ENCODE measurements around the gene NDUFV3.
"Not testable (repeated sequence)": the region's sequence is repeated elsewhere in the genome, so short reads cannot be mapped to it uniquely, and the experiment has no call there.

NDUFV3 gene

GRCh38 chr21:42857216-42857615 lies 35.9 kb upstream of the NDUFV3 start:
- no peak for DNase-seq

DNA sequence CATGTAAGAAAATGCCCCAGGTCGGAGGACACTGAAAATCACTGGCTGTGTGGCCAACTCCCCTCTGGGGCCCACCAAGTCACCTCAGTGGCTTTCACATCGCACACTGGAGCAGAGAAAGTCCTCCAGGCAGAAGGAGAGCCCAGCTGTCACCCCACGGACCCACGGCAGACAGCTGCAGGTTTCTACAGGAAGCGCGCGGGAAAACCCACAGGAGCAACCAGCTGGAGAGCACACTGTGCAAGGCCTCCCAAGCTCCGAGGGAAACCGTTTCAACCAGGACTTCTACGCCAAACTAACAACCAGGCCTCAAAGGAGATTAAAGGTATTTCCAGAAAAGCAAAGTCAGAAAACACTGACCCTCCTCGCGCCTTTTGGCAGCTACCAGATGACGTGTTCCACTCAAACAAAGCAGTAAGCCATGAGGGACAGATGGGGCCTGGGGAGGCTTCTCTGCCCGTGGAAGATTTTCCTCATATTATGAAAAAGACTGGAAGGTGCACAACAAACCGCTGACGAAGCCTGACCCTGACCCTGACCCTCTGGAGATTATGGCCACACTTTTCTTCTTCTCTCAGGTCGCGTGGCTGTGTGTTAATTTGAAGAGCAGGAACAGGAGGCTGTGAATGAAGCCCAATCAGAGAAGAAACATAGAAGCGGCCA lies 34.8 kb upstream of the NDUFV3 start:
- no peak for DNase-seq

GRCh38 chr21:42858957-42859890 lies 33.9 kb upstream of the NDUFV3 start:
- no peak for DNase-seq

DNA sequence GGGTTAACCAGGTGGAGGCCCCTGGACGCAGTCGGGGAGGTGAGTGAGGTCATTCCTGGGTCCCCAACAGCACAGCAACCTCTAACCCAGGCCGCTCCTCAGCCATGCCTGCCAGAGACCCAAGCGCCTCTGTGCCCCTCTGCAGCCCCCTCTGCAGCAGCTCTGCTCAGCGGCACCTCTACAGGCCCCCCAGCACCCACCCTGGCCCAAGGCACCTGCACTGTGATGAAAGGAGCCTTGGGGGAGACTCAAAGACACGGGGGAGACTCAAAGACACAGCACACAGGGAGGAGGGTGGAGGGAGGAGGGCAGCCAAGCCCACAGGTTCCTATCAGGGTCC lies 33.2 kb upstream of the NDUFV3 start:
- no peak for DNase-seq

- no peak for DNase-seq
Measured at GRCh38 chr21:42860345-42860744, 32.8 kb upstream of the NDUFV3 start.

DNA sequence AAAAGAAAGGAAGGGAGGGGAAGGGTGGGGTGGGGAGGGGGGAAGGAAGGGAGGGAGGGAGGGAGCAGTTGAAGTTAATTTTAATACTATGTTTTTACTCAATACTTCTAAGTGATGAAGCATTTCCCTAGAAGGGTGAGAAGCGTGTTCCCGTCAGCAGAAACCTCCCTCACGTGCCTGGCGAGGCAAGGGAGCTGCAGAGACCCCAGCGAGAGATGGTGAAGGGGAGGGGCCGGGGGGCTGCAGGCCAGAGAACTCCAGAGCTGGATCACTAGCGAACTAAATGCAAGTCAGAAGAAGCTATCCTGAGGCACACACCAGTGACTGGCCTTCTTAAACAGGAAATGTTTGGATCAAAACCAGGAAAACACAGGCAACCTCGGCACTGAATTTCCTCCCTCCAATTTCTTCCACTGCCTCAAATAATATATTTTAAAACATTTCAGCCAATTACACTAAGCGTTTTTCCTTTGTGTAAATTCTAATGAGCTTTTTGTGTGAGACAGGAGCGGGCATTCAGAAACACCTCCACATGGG lies 31.7 kb upstream of the NDUFV3 start:
- no peak for DNase-seq

- no peak for DNase-seq
Measured at GRCh38 chr21:42861848-42862400, 31.2 kb upstream of the NDUFV3 start.

DNA sequence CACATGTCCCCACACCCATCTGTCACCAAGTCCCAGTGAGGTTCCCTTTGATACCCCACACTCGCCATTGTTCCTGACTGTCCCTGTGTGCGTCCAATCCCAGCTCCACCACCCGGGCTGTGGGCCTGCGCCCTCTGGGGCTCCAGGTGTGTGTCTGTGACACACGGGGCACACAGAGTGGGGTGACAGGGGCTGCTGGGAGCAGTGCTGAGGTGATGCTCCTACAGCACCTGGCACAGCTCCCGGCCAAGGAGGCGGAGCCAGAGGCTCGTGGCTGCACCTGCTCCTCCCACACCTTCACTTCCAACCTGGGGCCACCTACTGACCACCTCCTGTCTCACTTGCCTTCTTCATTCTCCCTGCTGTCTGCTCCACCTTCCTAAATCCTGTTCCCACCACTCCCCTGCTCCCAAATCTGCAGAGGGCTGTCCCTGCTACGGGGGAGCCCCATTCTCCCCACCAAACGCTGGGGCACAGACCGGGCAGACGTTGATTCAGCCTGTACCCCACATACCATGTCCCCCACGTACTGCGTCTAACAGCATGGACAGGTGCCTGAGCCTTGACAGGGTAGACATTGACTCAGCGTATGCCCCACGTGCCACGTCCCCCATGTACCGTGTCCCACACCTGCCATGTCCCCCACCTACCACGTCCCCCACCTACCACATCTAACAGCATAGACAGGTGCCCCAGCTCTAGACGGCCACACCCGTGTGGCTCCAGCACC lies 30.2 kb upstream of the NDUFV3 start:
- no peak for DNase-seq

GRCh38 chr21:42863504-42863870 lies 29.6 kb upstream of the NDUFV3 start:
- DNase-seq, result no peak

DNA sequence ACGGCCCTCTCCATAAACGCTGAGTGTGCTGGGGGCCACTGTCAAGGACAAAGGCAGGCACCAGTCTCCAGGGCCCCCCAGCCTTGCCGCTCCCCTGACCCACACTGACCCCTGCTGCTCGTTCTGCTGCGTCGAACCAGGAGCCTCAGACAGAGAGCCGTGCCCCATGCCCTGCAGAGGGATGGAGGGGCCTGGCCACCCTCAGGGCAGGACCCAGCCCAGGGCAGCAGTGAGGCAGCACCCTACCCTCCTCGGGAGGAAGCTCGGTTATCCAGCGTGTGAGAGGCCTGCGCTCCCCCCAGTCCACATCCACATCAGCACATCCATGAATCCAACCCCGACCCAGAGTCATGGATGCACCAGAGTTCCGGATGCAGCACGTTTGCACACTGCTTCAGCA lies 28.8 kb upstream of the NDUFV3 start:
- DNase-seq, result no peak

DNA sequence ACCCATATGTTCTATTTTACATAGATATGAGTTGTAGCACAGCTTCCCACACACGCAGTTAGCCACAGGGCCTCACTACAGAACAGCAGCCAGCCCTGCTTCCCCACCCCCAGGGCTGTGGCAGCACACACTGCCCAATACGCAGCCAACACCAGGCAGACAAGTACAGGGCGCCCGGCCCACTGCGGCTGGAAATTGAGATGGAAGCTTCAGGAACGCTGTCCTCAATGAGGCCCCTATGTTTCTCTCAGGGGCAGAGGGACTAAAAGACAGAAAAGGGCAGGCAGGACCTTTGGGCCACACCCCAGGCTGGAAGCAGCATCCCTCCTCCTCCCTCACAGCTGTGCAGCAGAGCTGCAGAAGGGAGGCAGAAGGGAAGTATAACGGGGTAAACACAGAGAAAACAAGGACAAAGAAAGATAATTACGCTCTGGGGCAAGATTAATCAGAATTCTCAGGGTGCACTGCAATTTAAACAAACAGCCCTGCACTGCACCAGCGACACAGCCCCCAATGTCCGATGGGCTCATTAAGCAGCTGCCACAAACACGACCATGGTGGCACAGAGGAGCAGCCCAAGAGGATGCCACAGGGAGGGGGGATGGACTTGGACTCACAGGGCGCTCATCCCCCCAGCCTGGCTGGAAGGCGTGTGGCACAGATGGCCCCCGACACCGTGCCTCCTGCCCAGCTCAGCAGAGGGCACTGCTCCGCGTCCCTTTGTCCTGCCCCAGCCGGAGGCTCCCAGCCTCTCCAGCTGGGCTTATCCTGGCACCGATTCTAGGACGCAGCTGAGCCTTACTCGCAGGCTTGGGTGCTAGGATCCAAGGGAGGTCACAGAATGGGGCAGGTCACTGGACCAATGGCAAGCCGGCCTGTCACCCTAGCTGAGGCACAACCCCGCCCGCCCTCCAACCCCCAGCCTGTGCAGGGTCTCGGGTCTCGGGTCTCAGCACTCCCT lies 28.0 kb upstream of the NDUFV3 start:
- DNase-seq, result no peak

DNA sequence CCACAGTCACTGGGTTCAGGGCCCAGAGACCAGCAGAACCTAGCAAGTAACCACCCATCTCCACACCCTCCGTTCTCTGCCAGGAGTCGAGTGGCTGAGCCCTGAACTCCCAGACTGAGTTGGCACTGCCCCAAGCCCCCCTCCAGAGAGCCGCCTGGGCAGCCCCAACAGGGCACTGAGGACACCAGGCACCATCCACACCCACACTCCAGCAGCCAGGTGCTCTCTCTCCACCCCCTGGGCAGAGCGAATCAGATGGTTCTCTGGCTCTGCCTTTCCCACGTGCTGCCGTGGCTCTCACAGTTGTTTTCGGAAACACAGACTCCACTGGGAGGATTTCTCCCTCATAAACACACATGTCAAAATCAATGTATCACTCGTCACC lies 27.3 kb upstream of the NDUFV3 start:
- no peak for DNase-seq

- no peak for DNase-seq
Measured at GRCh38 chr21:42868196-42868595, 24.9 kb upstream of the NDUFV3 start.

GRCh38 chr21:42873096-42873495 lies 20.0 kb upstream of the NDUFV3 start:
- DNase-seq, result no peak

GRCh38 chr21:42875811-42876210 lies 17.3 kb upstream of the NDUFV3 start:
- DNase-seq, result not testable (repeated sequence)

DNA sequence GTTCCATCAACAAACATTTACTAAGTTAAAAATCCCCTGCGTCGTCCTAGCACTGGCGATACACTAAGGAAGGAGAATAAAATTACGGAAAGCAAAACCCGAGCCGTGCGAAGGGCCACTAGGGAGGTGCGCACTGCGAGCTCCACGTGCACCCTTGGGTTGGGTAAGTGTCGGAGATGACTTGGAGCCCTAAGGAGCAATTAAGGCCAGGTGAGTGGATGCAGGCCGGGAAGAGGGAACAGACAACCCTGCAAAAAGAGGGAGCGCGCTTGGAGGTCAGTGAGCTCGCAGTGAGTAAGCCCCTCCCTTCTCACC lies 14.5 kb upstream of the NDUFV3 start:
- no peak for DNase-seq

GRCh38 chr21:42878993-42879787 lies 13.9 kb upstream of the NDUFV3 start, which contains the start of gene WDR4:
Gene WDR4, minus strand, starts transcription at chr21:42879539. Its CDS starts 44 bp downstream, at chr21:42879495.
- peak; percentile 95 for DNase-seq

- no peak for DNase-seq
Measured at GRCh38 chr21:42880352-42880751, 12.8 kb upstream of the NDUFV3 start.

DNA sequence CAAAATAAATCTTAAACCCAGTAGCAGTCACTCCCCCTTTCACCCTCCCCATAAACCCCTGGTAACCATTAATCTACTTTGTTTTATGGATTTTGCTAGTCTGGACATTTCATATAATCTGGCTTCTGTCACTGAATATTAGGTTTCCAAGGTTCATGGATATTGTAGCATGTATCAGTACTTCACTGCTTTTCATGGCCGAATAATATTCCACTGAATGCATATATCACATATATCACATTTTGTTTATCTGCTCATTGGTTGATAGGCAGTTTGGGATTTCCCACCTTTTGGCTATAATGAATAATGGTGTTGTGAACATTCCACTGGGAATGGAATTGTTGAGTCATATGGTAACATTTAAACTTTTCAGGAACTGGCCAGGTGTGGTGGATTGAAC lies 9.2 kb upstream of the NDUFV3 start:
- no peak for DNase-seq

DNA sequence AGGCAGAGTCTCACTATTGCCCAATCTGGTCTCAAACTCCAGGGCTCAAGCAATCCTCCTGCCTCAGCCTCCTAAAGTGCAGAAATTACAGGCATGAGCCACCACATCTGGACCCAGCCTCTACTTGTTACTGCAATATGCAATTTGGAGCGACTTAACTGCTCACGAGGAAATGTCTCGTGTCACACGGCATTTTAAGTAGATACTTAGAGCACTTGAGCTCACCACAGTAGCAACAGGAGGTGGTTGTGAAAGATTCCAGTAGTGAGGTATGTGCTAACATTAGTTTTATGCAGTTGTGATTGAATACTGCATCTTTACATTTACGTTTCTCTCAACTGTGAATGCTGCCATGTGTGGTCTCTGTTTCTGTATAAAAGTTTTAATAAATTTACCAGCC lies 5.8 kb upstream of the NDUFV3 start:
- no peak for DNase-seq

DNA sequence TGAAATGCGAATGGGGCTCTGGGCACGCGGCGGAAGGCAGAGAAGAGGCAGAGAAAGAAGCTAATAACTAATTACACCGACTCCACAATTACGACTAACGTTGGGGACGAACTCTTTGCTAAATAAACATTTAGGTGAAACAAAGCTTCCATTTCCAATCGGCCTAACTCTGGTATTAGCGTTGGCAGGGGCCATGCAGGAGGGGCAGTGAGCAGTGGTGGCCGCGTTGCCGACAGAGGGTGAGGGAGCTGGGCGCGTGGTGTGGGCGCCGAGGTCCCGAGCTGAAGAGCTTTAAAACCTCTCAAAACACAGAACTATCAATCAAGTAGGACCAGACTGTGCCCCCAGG lies 553 bp upstream of the NDUFV3 start:
- DNase-seq, result no peak
